ENCODE measurements around the gene ARPP21. TPM values are rescaled to one million over a fixed set of nuclear protein-coding genes. Genes with fewer than 3 reads are reported as not detected.

ARPP21 gene
- total RNA-seq, 1 donor = not detected

DNA sequence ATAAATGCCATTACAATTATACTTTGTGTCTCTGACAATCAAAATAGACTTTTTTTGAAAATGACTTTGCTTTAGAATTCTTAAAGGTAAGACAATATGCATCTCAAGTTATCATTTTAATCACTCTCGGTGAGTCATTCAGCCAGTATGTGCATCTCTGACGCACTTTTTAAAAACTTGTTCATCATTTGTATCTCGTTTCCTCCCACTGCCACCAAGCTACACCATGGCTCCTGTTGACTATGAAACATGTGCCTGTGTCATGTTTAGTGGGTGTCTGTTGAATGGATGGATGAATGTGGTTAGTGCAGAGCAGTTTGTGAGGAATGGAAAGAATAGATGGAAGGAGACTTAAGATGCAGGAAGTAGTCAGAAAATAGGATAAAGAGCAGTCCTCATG lies 68.6 kb downstream of the ARPP21 start:
- H2AFZ ChIP-seq (ENCODE audit: low read length) = no peak overlapping the region
- H3K36me3 ChIP-seq (ENCODE audit: insufficient read depth, low read length) = no peaks in the 10 kb centered on the region
- no peak overlapping the region for H3K4me3 ChIP-seq (ENCODE audit: insufficient read depth, low read length)
- no peaks in the 10 kb centered on the region for H3K9me3 ChIP-seq (ENCODE audit: low read depth, low read length)
- H3K4me2 ChIP-seq (ENCODE audit: insufficient read depth, low read length) = no peak overlapping the region
- no peaks in the 10 kb centered on the region for H3K27me3 ChIP-seq (ENCODE audit: insufficient read depth, low read length)
- no peak overlapping the region for H3K27ac ChIP-seq (ENCODE audit: low read depth, low read length)
- no peaks in the 10 kb centered on the region for H4K20me1 ChIP-seq (ENCODE audit: insufficient read depth, low read length)
- no peak for DNase-seq (ENCODE audit: insufficient read length, low spot score, missing footprints)
- TF ChIP-seq, protein P1, sequence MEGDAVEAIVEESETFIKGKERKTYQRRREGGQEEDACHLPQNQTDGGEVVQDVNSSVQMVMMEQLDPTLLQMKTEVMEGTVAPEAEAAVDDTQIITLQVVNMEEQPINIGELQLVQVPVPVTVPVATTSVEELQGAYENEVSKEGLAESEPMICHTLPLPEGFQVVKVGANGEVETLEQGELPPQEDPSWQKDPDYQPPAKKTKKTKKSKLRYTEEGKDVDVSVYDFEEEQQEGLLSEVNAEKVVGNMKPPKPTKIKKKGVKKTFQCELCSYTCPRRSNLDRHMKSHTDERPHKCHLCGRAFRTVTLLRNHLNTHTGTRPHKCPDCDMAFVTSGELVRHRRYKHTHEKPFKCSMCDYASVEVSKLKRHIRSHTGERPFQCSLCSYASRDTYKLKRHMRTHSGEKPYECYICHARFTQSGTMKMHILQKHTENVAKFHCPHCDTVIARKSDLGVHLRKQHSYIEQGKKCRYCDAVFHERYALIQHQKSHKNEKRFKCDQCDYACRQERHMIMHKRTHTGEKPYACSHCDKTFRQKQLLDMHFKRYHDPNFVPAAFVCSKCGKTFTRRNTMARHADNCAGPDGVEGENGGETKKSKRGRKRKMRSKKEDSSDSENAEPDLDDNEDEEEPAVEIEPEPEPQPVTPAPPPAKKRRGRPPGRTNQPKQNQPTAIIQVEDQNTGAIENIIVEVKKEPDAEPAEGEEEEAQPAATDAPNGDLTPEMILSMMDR (IDR thresholded peaks at IDR 0.05; ENCODE audit: extremely low read depth, low read depth, low read length) = no peak
- H3K79me2 ChIP-seq (ENCODE audit: insufficient read depth, low read length) = no peaks in the 10 kb centered on the region
- no peaks in the 10 kb centered on the region for H3K4me1 ChIP-seq (ENCODE audit: insufficient read depth, low read length)

GRCh38 chr3:35708394-35709271 lies 69.3 kb downstream of the ARPP21 start:
- DNase-seq (ENCODE audit: insufficient read length, low spot score, missing footprints) = no peak
- Histone ChIP-seq H3K27me3 (ENCODE audit: insufficient read depth, low read length) (no peaks in the 10 kb centered on the region), H2AFZ (ENCODE audit: low read length) (no peak overlapping the region), H3K36me3 (ENCODE audit: insufficient read depth, low read length) (no peaks in the 10 kb centered on the region), H3K9me3 (ENCODE audit: low read depth, low read length) (no peaks in the 10 kb centered on the region), H4K20me1 (ENCODE audit: insufficient read depth, low read length) (no peaks in the 10 kb centered on the region), H3K4me3 (ENCODE audit: insufficient read depth, low read length) (no peak overlapping the region), H3K4me1 (ENCODE audit: insufficient read depth, low read length) (no peaks in the 10 kb centered on the region), H3K4me2 (ENCODE audit: insufficient read depth, low read length) (no peak overlapping the region), H3K27ac (ENCODE audit: low read depth, low read length) (no peak overlapping the region), H3K79me2 (ENCODE audit: insufficient read depth, low read length) (no peaks in the 10 kb centered on the region)
- TF ChIP-seq, protein P1 (IDR thresholded peaks at IDR 0.05; ENCODE audit: extremely low read depth, low read depth, low read length) = no peak

DNA sequence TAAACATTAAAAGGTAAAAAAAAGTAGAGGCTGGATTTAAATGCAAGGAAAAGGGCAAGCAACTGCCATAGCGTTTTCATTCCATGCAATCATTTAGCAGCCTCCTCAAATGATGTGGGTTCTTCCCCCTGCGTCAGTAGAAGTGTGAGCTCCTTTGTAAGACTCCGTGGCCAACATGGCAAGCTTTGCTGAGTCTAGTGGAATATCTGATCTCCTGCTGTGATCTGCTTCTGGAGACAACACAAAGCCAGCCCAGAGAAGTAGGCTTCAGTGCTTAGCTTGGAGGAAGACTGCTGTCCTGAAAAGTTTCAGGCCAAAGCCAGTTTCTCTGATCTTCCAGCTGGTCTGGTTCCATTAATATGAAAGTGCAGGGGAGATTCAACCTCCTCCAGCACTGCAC lies 70.4 kb downstream of the ARPP21 start:
- DNase-seq (ENCODE audit: insufficient read length, low spot score, missing footprints) = no peak
- no peaks in the 10 kb centered on the region for H3K4me1 ChIP-seq (ENCODE audit: insufficient read depth, low read length)
- H3K27me3 ChIP-seq (ENCODE audit: insufficient read depth, low read length) = no peaks in the 10 kb centered on the region
- H3K4me2 ChIP-seq (ENCODE audit: insufficient read depth, low read length) = no peak overlapping the region
- H3K9me3 ChIP-seq (ENCODE audit: low read depth, low read length) = no peaks in the 10 kb centered on the region
- H2AFZ ChIP-seq (ENCODE audit: low read length) = no peak overlapping the region
- H3K4me3 ChIP-seq (ENCODE audit: insufficient read depth, low read length) = no peak overlapping the region
- TF ChIP-seq, protein P1 (IDR thresholded peaks at IDR 0.05; ENCODE audit: extremely low read depth, low read depth, low read length) = no peak
- no peaks in the 10 kb centered on the region for H3K79me2 ChIP-seq (ENCODE audit: insufficient read depth, low read length)
- H3K36me3 ChIP-seq (ENCODE audit: insufficient read depth, low read length) = no peaks in the 10 kb centered on the region
- H4K20me1 ChIP-seq (ENCODE audit: insufficient read depth, low read length) = no peaks in the 10 kb centered on the region
- no peak overlapping the region for H3K27ac ChIP-seq (ENCODE audit: low read depth, low read length)

DNA sequence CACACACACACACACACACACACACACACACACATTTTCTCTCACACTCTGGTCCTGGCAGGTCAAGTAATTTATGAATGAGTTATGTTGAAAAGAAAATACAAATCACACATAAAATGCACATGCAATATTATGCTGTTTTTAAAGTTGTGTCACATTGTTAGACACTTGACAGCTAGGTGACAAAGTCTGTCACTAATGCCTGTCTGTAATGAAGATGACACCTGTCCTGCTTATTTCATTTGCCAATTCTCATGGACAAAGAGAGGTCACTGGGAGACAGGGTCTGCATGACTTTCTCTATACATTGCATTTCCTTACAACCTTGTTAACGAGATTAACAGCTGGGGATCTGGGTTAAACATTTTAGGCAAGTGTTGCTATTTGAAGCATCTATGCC lies 71.2 kb downstream of the ARPP21 start:
- H4K20me1 ChIP-seq (ENCODE audit: insufficient read depth, low read length) = no peaks in the 10 kb centered on the region
- H3K9me3 ChIP-seq (ENCODE audit: low read depth, low read length) = no peaks in the 10 kb centered on the region
- H3K4me3 ChIP-seq (ENCODE audit: insufficient read depth, low read length) = no peak overlapping the region
- no peaks in the 10 kb centered on the region for H3K27me3 ChIP-seq (ENCODE audit: insufficient read depth, low read length)
- TF ChIP-seq, protein P1 (IDR thresholded peaks at IDR 0.05; ENCODE audit: extremely low read depth, low read depth, low read length) = no peak
- DNase-seq (ENCODE audit: insufficient read length, low spot score, missing footprints) = no peak
- no peaks in the 10 kb centered on the region for H3K36me3 ChIP-seq (ENCODE audit: insufficient read depth, low read length)
- no peaks in the 10 kb centered on the region for H3K79me2 ChIP-seq (ENCODE audit: insufficient read depth, low read length)
- H2AFZ ChIP-seq (ENCODE audit: low read length) = no peak overlapping the region
- H3K27ac ChIP-seq (ENCODE audit: low read depth, low read length) = no peak overlapping the region
- H3K4me2 ChIP-seq (ENCODE audit: insufficient read depth, low read length) = no peak overlapping the region
- H3K4me1 ChIP-seq (ENCODE audit: insufficient read depth, low read length) = no peaks in the 10 kb centered on the region
